ENCODE data around the gene SLPI. TPM values are rescaled to one million over a fixed set of nuclear protein-coding genes. Genes with fewer than 3 reads are reported as not detected.
A peak's percentile ranks its signal among the peaks of the same experiment; 100 is the strongest.

SLPI gene
- total and polyA plus RNA-seq, 2 donors from 2014 or later = 105 to 3,615 TPM

GRCh38 chr20:45294003-45294368 lies 39.6 kb upstream of the SLPI start:
- peak overlapping the region in 1 of 3 donors; percentile 51 for H3K4me3 ChIP-seq (ENCODE audit: low read length in 3 of 3)

GRCh38 chr20:45293041-45294002 lies 39.0 kb upstream of the SLPI start:
- H3K36me3 ChIP-seq (ENCODE audit: control insufficient read depth in 2 of 3, insufficient read depth in 3 of 3, low read length in 3 of 3) = no peaks in the 10 kb centered on the region
- H3K9ac ChIP-seq (ENCODE audit: low read length in 3 of 3) = no peak overlapping the region
- no peak overlapping the region for H3K27ac ChIP-seq (ENCODE audit: low read depth in 2 of 2, low read length in 2 of 2)
- peak overlapping the region in 1 of 3 donors; percentile 51 for H3K4me3 ChIP-seq (ENCODE audit: low read length in 3 of 3)
- TF ChIP-seq, protein P1, sequence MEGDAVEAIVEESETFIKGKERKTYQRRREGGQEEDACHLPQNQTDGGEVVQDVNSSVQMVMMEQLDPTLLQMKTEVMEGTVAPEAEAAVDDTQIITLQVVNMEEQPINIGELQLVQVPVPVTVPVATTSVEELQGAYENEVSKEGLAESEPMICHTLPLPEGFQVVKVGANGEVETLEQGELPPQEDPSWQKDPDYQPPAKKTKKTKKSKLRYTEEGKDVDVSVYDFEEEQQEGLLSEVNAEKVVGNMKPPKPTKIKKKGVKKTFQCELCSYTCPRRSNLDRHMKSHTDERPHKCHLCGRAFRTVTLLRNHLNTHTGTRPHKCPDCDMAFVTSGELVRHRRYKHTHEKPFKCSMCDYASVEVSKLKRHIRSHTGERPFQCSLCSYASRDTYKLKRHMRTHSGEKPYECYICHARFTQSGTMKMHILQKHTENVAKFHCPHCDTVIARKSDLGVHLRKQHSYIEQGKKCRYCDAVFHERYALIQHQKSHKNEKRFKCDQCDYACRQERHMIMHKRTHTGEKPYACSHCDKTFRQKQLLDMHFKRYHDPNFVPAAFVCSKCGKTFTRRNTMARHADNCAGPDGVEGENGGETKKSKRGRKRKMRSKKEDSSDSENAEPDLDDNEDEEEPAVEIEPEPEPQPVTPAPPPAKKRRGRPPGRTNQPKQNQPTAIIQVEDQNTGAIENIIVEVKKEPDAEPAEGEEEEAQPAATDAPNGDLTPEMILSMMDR (IDR thresholded peaks at IDR 0.05; ENCODE audit: borderline replicate concordance, extremely low read depth, insufficient read depth) = peak; percentile 75
- H3K27me3 ChIP-seq (ENCODE audit: control insufficient read depth, insufficient read depth, low read length) = no peaks in the 10 kb centered on the region
- H3K9me3 ChIP-seq (ENCODE audit: control insufficient read depth in 2 of 3, insufficient read depth in 1 of 3, low read length in 3 of 3) = no peaks in the 10 kb centered on the region
- FAIRE-seq = no peak
- intact Hi-C loops (cut with DNase I) = no loop called here
- no peaks in the 10 kb centered on the region for H3K4me1 ChIP-seq (ENCODE audit: control insufficient read depth in 2 of 3, insufficient read depth in 2 of 3, low read depth in 1 of 3, low read length in 3 of 3)
- DNase-seq = peak; percentile 89 to 92 (median 90)

More at GRCh38 chr20:45294003-45294368, 39.6 kb upstream of the SLPI start:
- no peak for DNase-seq
- Histone ChIP-seq H3K4me1 (ENCODE audit: control insufficient read depth in 2 of 3, insufficient read depth in 2 of 3, low read depth in 1 of 3, low read length in 3 of 3) (no peaks in the 10 kb centered on the region), H3K27ac (ENCODE audit: low read depth in 2 of 2, low read length in 2 of 2) (no peak overlapping the region), H3K36me3 (ENCODE audit: control insufficient read depth in 2 of 3, insufficient read depth in 3 of 3, low read length in 3 of 3) (no peaks in the 10 kb centered on the region), H3K27me3 (ENCODE audit: control insufficient read depth, insufficient read depth, low read length) (no peaks in the 10 kb centered on the region), H3K9ac (ENCODE audit: low read length in 3 of 3) (no peak overlapping the region), H3K9me3 (ENCODE audit: control insufficient read depth in 2 of 3, insufficient read depth in 1 of 3, low read length in 3 of 3) (no peaks in the 10 kb centered on the region)
- intact Hi-C loops (cut with DNase I) = no loop called here
- TF ChIP-seq, protein P1 (IDR thresholded peaks at IDR 0.05; ENCODE audit: borderline replicate concordance, extremely low read depth, insufficient read depth) = no peak
- FAIRE-seq = no peak

GRCh38 chr20:45292343-45292742 lies 38.0 kb upstream of the SLPI start:
- intact Hi-C loops (cut with DNase I) = no loop called here
- no peak for FAIRE-seq

More at GRCh38 chr20:45292343-45292742, 38.0 kb upstream of the SLPI start:
- Histone ChIP-seq H3K36me3 (ENCODE audit: control insufficient read depth in 2 of 3, insufficient read depth in 3 of 3, low read length in 3 of 3) (no peaks in the 10 kb centered on the region), H3K9ac (ENCODE audit: low read length in 3 of 3) (no peak overlapping the region), H3K27me3 (ENCODE audit: control insufficient read depth, insufficient read depth, low read length) (no peaks in the 10 kb centered on the region), H3K4me1 (ENCODE audit: control insufficient read depth in 2 of 3, insufficient read depth in 2 of 3, low read depth in 1 of 3, low read length in 3 of 3) (no peaks in the 10 kb centered on the region), H3K27ac (ENCODE audit: low read depth in 2 of 2, low read length in 2 of 2) (no peak overlapping the region), H3K4me3 (ENCODE audit: low read length in 3 of 3) (no peak overlapping the region), H3K9me3 (ENCODE audit: control insufficient read depth in 2 of 3, insufficient read depth in 1 of 3, low read length in 3 of 3) (no peaks in the 10 kb centered on the region)
- TF ChIP-seq, protein P1 (IDR thresholded peaks at IDR 0.05; ENCODE audit: borderline replicate concordance, extremely low read depth, insufficient read depth) = no peak
- DNase-seq = no peak
